NCI-H1417 treated with DMSO at 0.1 percent for 48 hours (cell line): ENCODE data around the gene DCUN1D3.
"Not testable (repeated sequence)": the region's sequence is repeated elsewhere in the genome, so short reads cannot be mapped to it uniquely, and the experiment has no call there.

Source experiments
- DNase-seq: peaks from one replicate; lab custom pipeline; 2025; lab: John Stamatoyannopoulos, UW

DCUN1D3 gene

GRCh38 chr16:20900299-20901067 is at the start of gene DCUN1D3, which contains the start of gene LYRM1:
Gene DCUN1D3 (minus strand): TSS chr16:20900358. CDS start chr16:20862538, 37,820 bp downstream.
Gene LYRM1 (plus strand): TSS chr16:20900771. CDS start chr16:20915556, 14,785 bp downstream.
- peak; percentile 96 for DNase-seq

- no peak for DNase-seq
Observed at GRCh38 chr16:20949660-20950059, 49.5 kb upstream of the DCUN1D3 start.

- no peak for DNase-seq
Observed at GRCh38 chr16:20948444-20948843, 48.3 kb upstream of the DCUN1D3 start.

- DNase-seq, result no peak
Observed at GRCh38 chr16:20946015-20946629, 46.0 kb upstream of the DCUN1D3 start.

- DNase-seq, result not testable (repeated sequence)
Observed at GRCh38 chr16:20945575-20945875, 45.4 kb upstream of the DCUN1D3 start.

GRCh38 chr16:20944861-20945574 is 44.9 kb upstream of the DCUN1D3 start:
- no peak for DNase-seq

- DNase-seq, result no peak
Observed at GRCh38 chr16:20942256-20942655, 42.1 kb upstream of the DCUN1D3 start.

GRCh38 chr16:20941636-20941926 is 41.4 kb upstream of the DCUN1D3 start:
- DNase-seq, result no peak

- DNase-seq, result no peak
Observed at GRCh38 chr16:20940871-20941635, 40.9 kb upstream of the DCUN1D3 start.

GRCh38 chr16:20939611-20940010 is 39.5 kb upstream of the DCUN1D3 start:
- DNase-seq, result no peak

GRCh38 chr16:20938426-20938825 is 38.3 kb upstream of the DCUN1D3 start:
- DNase-seq, result no peak

GRCh38 chr16:20937736-20938135 is 37.6 kb upstream of the DCUN1D3 start:
- no peak for DNase-seq

- no peak for DNase-seq
Observed at GRCh38 chr16:20933589-20933988, 33.4 kb upstream of the DCUN1D3 start.

- no peak for DNase-seq
Observed at GRCh38 chr16:20931066-20931600, 31.0 kb upstream of the DCUN1D3 start.

- DNase-seq, result no peak
Observed at GRCh38 chr16:20930365-20930690, 30.2 kb upstream of the DCUN1D3 start.

- DNase-seq, result not testable (repeated sequence)
Observed at GRCh38 chr16:20929676-20930364, 29.7 kb upstream of the DCUN1D3 start.

- no peak for DNase-seq
Observed at GRCh38 chr16:20928774-20929411, 28.7 kb upstream of the DCUN1D3 start.

- no peak for DNase-seq
Observed at GRCh38 chr16:20925751-20926150, 25.6 kb upstream of the DCUN1D3 start.

GRCh38 chr16:20923876-20924275 is 23.7 kb upstream of the DCUN1D3 start:
- no peak for DNase-seq

- no peak for DNase-seq
Observed at GRCh38 chr16:20920799-20921198, 20.6 kb upstream of the DCUN1D3 start.

GRCh38 chr16:20920091-20920490 is 19.9 kb upstream of the DCUN1D3 start:
- no peak for DNase-seq
